K562 (cell line): Measurements from ENCODE around the gene SMIM3. TPM values are rescaled to one million over a fixed set of nuclear protein-coding genes. Genes with fewer than 3 reads are reported as not detected.

Source experiments
- ATAC-seq: fragments of 200-7000 bp; cut with Tn5 transposase; 3 replicates; pipeline ENCODE4 v1.9.1; 2020; ENCODE audit warnings: moderate library complexity
- BruUV-seq: library from RNA; stranded (reverse); fragments of 400-500 nt; replicated peaks from 2 replicates; lab custom pipeline; 2021; lab: Mats Ljungman, UMichigan
- CTCF ChIA-PET: fragments of 300-600 bp; formaldehyde crosslinking; extraction: SDS; loops from one replicate; lab custom pipeline; 2021; ENCODE audit warnings: low intra/inter-chr PET ratio; lab: Yijun Ruan, JAX
- POLR2A ChIA-PET: fragments of 300-600, 350-650 bp; sonication (Branson Sonifier 250); formaldehyde crosslinking; extraction: SDS; loops from one replicate; lab custom pipeline; 2021; ENCODE audit warnings: antibody characterized with exemption, inconsistent platforms; lab: Yijun Ruan, JAX
- DNase-seq, 4 experiments: peaks; one replicate each; pipeline versions ENCODE4 v3.0.0 to v3.0.0-alpha.2; 2011 to 2018; ENCODE audit warnings: low spot score in 3 of 4, mixed read lengths in 3 of 4; ENCODE audit errors: extremely low read depth in 1 of 4
- FAIRE-seq: peaks from 2 replicates; lab custom pipeline; 2011; peaks lifted over from hg19 to GRCh38; lab: Jason Lieb, UNC
- H2AFZ ChIP-seq: 2 replicates; pipeline ENCODE4 v1.6.0; 2011; ENCODE audit warnings: low read depth, low read length, control low read depth, inconsistent platforms
- H3K27ac ChIP-seq: fragments of 200-600 bp; 3 replicates; pipeline ENCODE4 v1.8.0; 2011; ENCODE audit warnings: low read depth, mild to moderate bottlenecking, control low read depth, inconsistent platforms, low read length, moderate library complexity, mixed read lengths; ENCODE audit errors: extremely low read depth
- H3K27me3 ChIP-seq, 2 experiments: fragments of 300-600 bp in 1 of 2; 2 replicates in 1 of 2; 3 replicates in 1 of 2; pipeline versions ENCODE4 v1.6.0 to v1.8.0; 2011; ENCODE audit warnings: inconsistent platforms in 2 of 2, low read length in 2 of 2, mild to moderate bottlenecking in 1 of 2, mixed read lengths in 1 of 2, moderate library complexity in 1 of 2; ENCODE audit not compliant: control insufficient read depth in 2 of 2, insufficient read depth in 2 of 2
- H3K36me3 ChIP-seq: fragments of 300-600 bp; 3 replicates; pipeline ENCODE4 v1.8.0; 2011; ENCODE audit warnings: mild to moderate bottlenecking, low read length, inconsistent platforms; ENCODE audit not compliant: control insufficient read depth, insufficient read depth
- H3K4me1 ChIP-seq, 2 experiments: fragments of 200-600 bp in 1 of 2; replicated peaks in 1 of 2; 2 replicates in 1 of 2; 3 replicates in 1 of 2; pipeline versions ENCODE4 v1.5.1 to v1.8.0; 2011; ENCODE audit warnings: inconsistent platforms in 2 of 2, low read length in 2 of 2, mild to moderate bottlenecking in 1 of 2, mixed read lengths in 1 of 2, moderate library complexity in 1 of 2; ENCODE audit not compliant: control insufficient read depth in 2 of 2, insufficient read depth in 2 of 2
- H3K4me2 ChIP-seq: 2 replicates; pipeline ENCODE4 v1.6.1; 2011; ENCODE audit warnings: low read length, control low read depth, inconsistent platforms, mixed read lengths; ENCODE audit not compliant: insufficient read depth
- H3K4me3 ChIP-seq: fragments of 200-600 bp; sonication (generic), shearing (Covaris generic); 2 replicates; pipeline ENCODE4 v1.5.1; 2016; ENCODE audit warnings: control low read depth, inconsistent platforms
- H3K79me2 ChIP-seq: fragments of 200-600 bp; 3 replicates; pipeline ENCODE4 v1.8.0; 2011; ENCODE audit warnings: low read length, inconsistent platforms; ENCODE audit not compliant: control insufficient read depth, insufficient read depth
- H3K9ac ChIP-seq, 2 experiments: 2 replicates each; pipeline versions ENCODE4 v1.6.0 to v1.6.1; 2011; ENCODE audit warnings: low read depth in 2 of 2, low read length in 2 of 2, control low read depth in 1 of 2, inconsistent platforms in 1 of 2, mild to moderate bottlenecking in 1 of 2, mixed read lengths in 1 of 2; ENCODE audit not compliant: insufficient read depth in 1 of 2
- H3K9me1 ChIP-seq: one replicate; pipeline ENCODE4 v1.6.0; 2011; ENCODE audit warnings: inconsistent platforms, mild to moderate bottlenecking, low read length, moderate library complexity; ENCODE audit not compliant: control insufficient read depth, insufficient read depth
- H3K9me3 ChIP-seq: replicated peaks from 2 replicates; pipeline ENCODE4 v1.5.1; 2011; ENCODE audit warnings: low read depth, low read length, inconsistent platforms; ENCODE audit not compliant: control insufficient read depth, insufficient read depth
- H4K20me1 ChIP-seq: replicated peaks from 2 replicates; pipeline ENCODE4 v1.6.1; 2011; ENCODE audit warnings: low read length, inconsistent platforms, mixed read lengths; ENCODE audit not compliant: control insufficient read depth, insufficient read depth
- CBX3 ChIP-seq, 2 experiments: IDR thresholded peaks; 1 replicate in 1 of 2; 2 replicates in 1 of 2; pipeline ENCODE4 v1.6.1; 2012; ENCODE audit warnings: inconsistent platforms in 2 of 2, low read length in 2 of 2, borderline replicate concordance in 1 of 2, control low read depth in 1 of 2
- CEBPZ ChIP-seq: fragments of 150-350 bp; IDR thresholded peaks from 2 replicates; pipeline ENCODE4 v1.6.1; 2014; ENCODE audit warnings: low read depth, mild to moderate bottlenecking, low read length, borderline replicate concordance
- E2F6 ChIP-seq, 2 experiments: IDR thresholded peaks; 2 replicates each; pipeline ENCODE4 v1.6.1; 2011; ENCODE audit warnings: borderline replicate concordance in 1 of 2, control low read depth in 1 of 2, low read depth in 1 of 2, low read length in 1 of 2, mild to moderate bottlenecking in 1 of 2, mixed read lengths in 1 of 2, moderate library complexity in 1 of 2; ENCODE audit not compliant: insufficient read depth in 1 of 2, insufficient read length in 1 of 2, poor library complexity in 1 of 2, severe bottlenecking in 1 of 2; ENCODE audit errors: extremely low read depth in 1 of 2
- FOXP1 ChIP-seq: sonication (generic); formaldehyde crosslinking; IDR thresholded peaks from 2 replicates; pipeline ENCODE4 v1.8.0; 2022; ENCODE audit warnings: mild to moderate bottlenecking, missing genetic modification reagents
- MCM3 ChIP-seq: fragments of 450-650 bp; IDR thresholded peaks from 2 replicates; pipeline ENCODE4 v1.6.1; 2016
- RBM25 ChIP-seq: fragments of 200-400 bp; formaldehyde crosslinking; IDR thresholded peaks from 2 replicates; pipeline ENCODE4 v1.6.1; 2018; ENCODE audit warnings: low read length, low read depth, moderate library complexity; ENCODE audit not compliant: severe bottlenecking
- SMARCA5 ChIP-seq: fragments of 450-650 bp; IDR thresholded peaks from 2 replicates; pipeline ENCODE4 v1.6.1; 2016
- SNRNP70 ChIP-seq: fragments of 200-400 bp; formaldehyde crosslinking; optimal IDR thresholded peaks from 2 replicates; pipeline ENCODE3; 2017; ENCODE audit warnings: low read depth, low read length
- TRIM28 ChIP-seq: fragments of 450-650 bp; IDR thresholded peaks from 2 replicates; pipeline ENCODE4 v1.6.1; 2017
- ZNF277 ChIP-seq: fragments of 250-450 bp; sonication (Bioruptor Pico); IDR thresholded peaks from 2 replicates; pipeline ENCODE4 v1.8.0; 2022; ENCODE audit warnings: inconsistent platforms, mild to moderate bottlenecking, moderate library complexity, borderline replicate concordance
- ZNF280A ChIP-seq: fragments of 450-650 bp; IDR thresholded peaks from 2 replicates; pipeline ENCODE4 v1.6.1; 2018; ENCODE audit warnings: mild to moderate bottlenecking, low read depth; ENCODE audit not compliant: partially characterized antibody
- ZNF512 ChIP-seq: IDR thresholded peaks from 2 replicates; pipeline ENCODE4 v1.6.1; 2016; ENCODE audit warnings: missing genetic modification characterization, missing compliant biosample characterization
- WGBS: fragments of 100-300 bp; shearing (Covaris generic); methylation state at CpG from one replicate; pipeline ENCODE4 v1.1.6; 2016; ENCODE audit warnings: low coverage, mixed read lengths; ENCODE audit not compliant: insufficient coverage; ENCODE audit errors: missing lambda C conversion rate; 5-methylcytosine and 5-hydroxymethylcytosine counted together
- in situ Hi-C: fragments of 300-500 bp; cut with MboI; formaldehyde crosslinking; loops from 4 replicates; pipeline ENCODE4 v1.15.0; 2018; ENCODE audit warnings: inconsistent platforms, mixed read lengths
- intact Hi-C: fragments of 100-400 bp; cut with micrococcal nuclease; formaldehyde crosslinking; loops from 2 replicates; pipeline ENCODE4 v1.14.2; 2022
- polyA plus RNA-seq, 8 experiments: library from polyadenylated mRNA; depleted of rRNA in 4 of 8; stranded (reverse) in 5 of 8; unstranded in 3 of 8; fragments of >200 nt; fragmentation: Nextera tagmentation in 2 of 8; fragmentation: Illumina TruSeq in 1 of 8; extraction: Ambion mirVana in 2 of 8; extraction: Trizol in 1 of 8; gene quantifications; 2 replicates each; pipeline versions ENCODE4 v1.2.1 to v1.2.3, GENCODE V29; 2011 to 2014; ENCODE audit warnings: inconsistent platforms in 1 of 8, missing spikeins in 1 of 8
- total RNA-seq, 7 experiments: library from RNA; depleted of rRNA in 6 of 7; stranded (reverse); fragments of >200 nt in 6 of 7; fragmentation: Illumina TruSeq in 2 of 7; extraction: Trizol in 2 of 7; gene quantifications; 2 replicates each; pipeline versions ENCODE4 v1.2.1 to v1.2.3, GENCODE V29; 2011 to 2021; ENCODE audit warnings: low replicate concordance in 1 of 7

SMIM3 gene
- total and polyA plus RNA-seq, 9 of the 15 experiments (the other 6 are each of a cell fraction or from before 2014, with no cell fraction given) = 4.1 to 27.7 (median 13.6) TPM

GRCh38 chr5:150785950-150786349, 7.4 kb downstream of the SMIM3 start:
- Histone ChIP-seq H3K4me2 (no peak overlapping the region), H3K4me3 (no peak overlapping the region), H3K27me3 (no peaks in the 10 kb centered on the region), H3K36me3 (no peaks in the 10 kb centered on the region), H2AFZ (no peak overlapping the region), H4K20me1 (no peaks in the 10 kb centered on the region), H3K27ac (no peak overlapping the region), H3K9ac (no peak overlapping the region), H3K9me3 (no peaks in the 10 kb centered on the region), H3K9me1 (no peaks in the 10 kb centered on the region), H3K79me2 (no peaks in the 10 kb centered on the region), H3K4me1 (peaks cover 3 to 4% of the 10 kb centered on the region in 2 experiments; a peak in 2 of 5 replicates)
- intact Hi-C loops = no loop called here
- TF ChIP-seq FOXP1 (CRISPR knock-in tag) (no peak), TRIM28 (peak; percentile 51; the same call in 1 of the 2 replicates), CEBPZ (no peak), E2F6 (IDR thresholded peaks at IDR 0.05; ENCODE audit: borderline replicate concordance in 1 of 2, extremely low read depth in 1 of 2, insufficient read depth in 1 of 2, insufficient read length in 1 of 2, low read depth in 1 of 2, low read length in 1 of 2, poor library complexity in 1 of 2, severe bottlenecking in 1 of 2) (no peak), SNRNP70 (no peak), RBM25 (peak; percentile 30), ZNF512 (tag) (peak; percentile 25; the same call in 1 of the 2 replicates), MCM3 (no peak), SMARCA5 (no peak), CBX3 (IDR thresholded peaks at IDR 0.05; ENCODE audit: borderline replicate concordance in 1 of 2, low read length in 2 of 2) (0 out of 3 replicates have a peak, but pooled peaks of 1 of the 2 experiments have one; percentile 27), ZNF280A (peak; percentile 26), ZNF277 (no peak)
- ATAC-seq (no peak), FAIRE-seq (no peak), DNase-seq (no peak)
- ChIA-PET POLR2A (interaction anchor here (0.6 to 1.4 kb wide), 2 partner anchors 84 to 1128 kb away, joined by 3 to 5 read pairs; no protein-coding TSS in a partner anchor), CTCF (no interaction called here)
- BruUV-seq = no TSS peak
- in situ Hi-C loops = no loop called here
- WGBS = 13% methylated on average over 1 of the region's 1 CpG
